Vagina (tissue), 2 donors: Measurements from ENCODE around the gene DHX15.

Experiments used
- CTCF ChIP-seq, 3 experiments: fragments of 450-650 bp in 2 of 3; fragments of 200-600 bp in 1 of 3; sonication (generic) in 1 of 3; IDR thresholded peaks; one replicate each; pipeline ENCODE4 v1.5.1; 2017 to 2019; ENCODE audit warnings: antibody characterized with exemption in 3 of 3, mild to moderate bottlenecking in 2 of 3, moderate library complexity in 2 of 3
- POLR2A ChIP-seq, 2 donors: fragments of 450-650 bp; IDR thresholded peaks; one replicate each; pipeline ENCODE4 v1.6.1; 2017; ENCODE audit warnings: antibody characterized with exemption in 2 of 2, mild to moderate bottlenecking in 2 of 2, moderate library complexity in 2 of 2

- TF ChIP-seq CTCF (IDR thresholded peaks at IDR 0.05) (no peak), POLR2A (IDR thresholded peaks at IDR 0.05) (no peak)
These were observed 49.0 kb downstream of the DHX15 start for GRCh38 chr4:24535399-24535798.
